AG04450 (cell line): ENCODE results near the gene XXYLT1. TPM values are rescaled to one million over a fixed set of nuclear protein-coding genes. Genes with fewer than 3 reads are reported as not detected.

Source experiments
- CTCF ChIA-PET: fragments of 300-600, 350-600 bp; formaldehyde crosslinking; extraction: SDS; loops from one replicate; lab custom pipeline; 2022; ENCODE audit warnings: antibody characterized with exemption, inconsistent platforms; lab: Charles Lee
- POLR2A ChIA-PET: fragments of 350-600 bp; formaldehyde crosslinking; extraction: SDS; loops from one replicate; lab custom pipeline; 2021; ENCODE audit warnings: antibody characterized with exemption, inconsistent platforms; lab: Yijun Ruan, JAX
- DNase-seq: peaks from one replicate; pipeline ENCODE4 v3.0.0-alpha.2; 2011; ENCODE audit warnings: low read depth, low spot score
- H3K27ac ChIP-seq: one replicate; pipeline ENCODE4 v1.5.1; 2012; ENCODE audit warnings: low read depth, low read length, control low read depth
- H3K27me3 ChIP-seq: one replicate; pipeline ENCODE4 v1.6.0; 2012; ENCODE audit warnings: low read length; ENCODE audit not compliant: control insufficient read depth, insufficient read depth
- H3K4me3 ChIP-seq: 2 replicates; pipeline ENCODE4 v1.5.1; 2011; ENCODE audit warnings: mild to moderate bottlenecking, low read depth, low read length, control low read depth
- H3K9me3 ChIP-seq: 2 replicates; pipeline ENCODE4 v1.5.1; 2012; ENCODE audit warnings: low read length; ENCODE audit not compliant: control insufficient read depth, insufficient read depth
- CTCF ChIP-seq: IDR thresholded peaks from 2 replicates; pipeline ENCODE4 v1.5.1; 2011; ENCODE audit warnings: low read depth, low read length, control low read depth, inconsistent platforms
- polyA plus RNA-seq: library from polyadenylated mRNA; depleted of rRNA; stranded (reverse); fragments of >200 nt; gene quantifications from 2 replicates; pipeline ENCODE4 v1.2.3, GENCODE V29; 2011

Gene XXYLT1
- polyA plus RNA-seq, 1 experiment, result 16.5 TPM

DNA sequence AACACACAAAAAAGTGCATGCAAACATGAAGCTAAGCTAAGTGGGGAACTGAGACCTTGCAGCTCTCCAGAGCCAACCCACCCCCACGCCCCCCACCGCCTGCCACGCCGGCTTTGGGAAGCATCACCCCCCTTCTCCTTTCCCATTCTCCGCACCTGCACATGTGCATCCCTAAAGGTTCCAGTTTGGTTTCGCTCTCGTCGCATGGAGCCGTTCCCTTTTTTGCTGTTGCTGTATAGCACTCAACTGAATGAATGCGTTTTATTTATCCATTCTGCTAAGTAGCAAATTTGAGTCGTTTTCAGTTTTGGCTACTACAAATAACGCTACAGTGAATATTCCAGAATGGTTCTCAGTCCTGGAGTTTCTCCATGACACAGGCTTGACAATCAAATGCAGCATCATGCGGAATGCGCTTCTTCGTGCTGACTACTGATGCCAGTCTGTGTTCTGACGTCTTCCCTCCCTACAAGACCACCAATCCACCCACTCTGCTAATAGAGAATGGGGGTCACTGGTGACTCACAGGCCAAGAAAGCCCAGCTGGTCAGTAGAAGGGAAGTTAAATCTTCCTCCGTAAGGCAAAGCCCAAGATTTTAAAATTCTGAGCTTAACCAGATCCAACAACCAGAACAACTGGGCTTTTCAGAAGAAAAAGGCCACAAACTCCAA is 115.3 kb downstream of the XXYLT1 start:
- H3K9me3 ChIP-seq, result no peaks in the 10 kb centered on the region; the same call in 1 of the 2 replicates
- no peaks in the 10 kb centered on the region for H3K27me3 ChIP-seq
- TF ChIP-seq CTCF, result no peak
- H3K27ac ChIP-seq, result peak overlapping the region; percentile 90
- CTCF ChIA-PET, result interaction anchor here (1.1 to 1.7 kb wide), 3 partner anchors 22 to 473 kb away, joined by 3 to 7 read pairs (median 5); no protein-coding TSS in a partner anchor
- POLR2A ChIA-PET, result interaction anchor here (0.6 to 1.4 kb wide), 6 partner anchors 54 to 535 kb away, joined by 3 to 7 read pairs (median 3); partner anchors contain the start of gene FAM43A
- H3K4me3 ChIP-seq, result no peak overlapping the region
- DNase-seq, result no peak

DNA sequence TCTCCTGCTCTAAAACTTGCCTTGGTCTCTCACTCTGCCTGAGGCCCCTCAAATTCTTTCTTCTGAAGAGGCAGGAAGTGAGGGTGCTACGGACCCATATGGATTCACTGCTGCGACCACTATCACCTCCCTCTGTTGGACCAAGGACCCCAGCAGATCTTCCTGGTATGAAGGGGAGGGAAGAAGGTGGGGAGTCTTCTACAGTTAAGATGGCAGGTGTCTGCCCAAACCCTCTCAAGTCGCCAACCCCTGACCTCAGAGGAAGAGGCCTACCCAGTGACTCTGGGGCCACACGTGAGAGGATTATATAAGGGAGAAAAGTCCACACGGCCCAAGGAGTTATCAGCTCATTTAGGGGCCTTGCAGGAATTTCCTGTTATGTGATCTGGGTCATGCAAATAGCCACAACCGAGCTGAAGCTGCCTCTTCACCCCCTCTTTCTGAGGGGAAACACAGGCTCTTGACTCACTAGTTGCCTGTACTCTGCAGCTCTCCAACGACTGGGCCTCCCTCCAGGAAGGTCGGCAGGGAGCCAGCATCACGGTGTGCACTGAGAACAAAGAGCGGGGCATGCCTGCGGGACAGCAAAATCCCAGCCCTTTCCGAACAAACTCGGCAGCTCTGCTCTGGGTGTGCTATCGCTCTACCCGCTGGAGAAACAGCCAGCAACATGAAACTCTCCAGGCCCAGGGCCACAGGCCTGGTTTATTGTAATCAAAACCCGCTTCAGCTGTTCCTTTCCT is 116.0 kb downstream of the XXYLT1 start:
- Histone ChIP-seq H3K9me3 (no peaks in the 10 kb centered on the region; the same call in 1 of the 2 replicates), H3K27me3 (no peaks in the 10 kb centered on the region), H3K27ac (peak overlapping the region; percentile 90), H3K4me3 (0 out of 2 replicates have a peak overlapping the region, but pooled peaks have one; percentile 25)
- peak; percentile 88 for DNase-seq
- POLR2A ChIA-PET, result interaction anchor here (0.6 to 1.4 kb wide), 7 partner anchors 32 to 536 kb away, joined by 3 to 7 read pairs (median 3); partner anchors contain the start of gene FAM43A
- CTCF ChIA-PET, result interaction anchor here (1.1 to 1.7 kb wide), 3 partner anchors 21 to 472 kb away, joined by 3 to 7 read pairs (median 5); no protein-coding TSS in a partner anchor
- TF ChIP-seq CTCF, result no peak

- CTCF ChIA-PET, result interaction anchor here (1.0 to 1.3 kb wide), 4 partner anchors 20 to 483 kb away, joined by 3 to 5 read pairs (median 4); partner anchors contain the start of gene LSG1
Observed at GRCh38 chr3:195154111-195154791, 116.7 kb downstream of the XXYLT1 start.

DNA sequence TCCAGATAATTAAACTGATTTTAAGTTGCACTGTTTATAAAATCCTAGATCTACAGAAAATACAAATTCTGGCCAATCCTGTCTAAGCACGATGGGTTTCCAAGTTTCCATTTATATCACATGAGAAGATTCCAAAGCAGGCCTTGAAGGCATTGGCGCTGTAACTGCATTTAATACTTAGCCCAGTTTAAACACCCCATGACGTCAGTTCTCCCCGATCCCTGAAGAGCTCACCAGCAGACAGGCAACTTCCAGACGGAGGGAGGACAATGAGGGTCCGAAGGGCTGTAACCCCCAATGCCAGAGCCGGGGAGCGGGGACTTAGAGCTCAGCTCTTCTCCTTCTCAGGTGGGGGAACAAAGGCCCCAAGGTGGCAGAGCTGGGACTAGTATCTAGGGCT is 117.3 kb downstream of the XXYLT1 start:
- no peak overlapping the region for H3K4me3 ChIP-seq
- no peaks in the 10 kb centered on the region; the same call in 1 of the 2 replicates for H3K9me3 ChIP-seq
- peak overlapping the region; percentile 90 for H3K27ac ChIP-seq
- ChIA-PET CTCF (interaction anchor here (1.0 to 1.2 kb wide), 3 partner anchors 47 to 482 kb away, joined by 3 to 5 read pairs (median 4); partner anchors contain the start of gene LSG1), POLR2A (interaction anchor here (1.0 to 1.2 kb wide), 2 partner anchors 57 to 468 kb away, joined by 3 to 5 read pairs; partner anchors contain the start of gene FAM43A)
- TF ChIP-seq CTCF, result no peak
- no peak for DNase-seq
- H3K27me3 ChIP-seq, result no peaks in the 10 kb centered on the region

More at GRCh38 chr3:195154111-195154791, 116.7 kb downstream of the XXYLT1 start:
- Histone ChIP-seq H3K27ac (peak overlapping the region; percentile 90), H3K27me3 (no peaks in the 10 kb centered on the region), H3K9me3 (no peaks in the 10 kb centered on the region; the same call in 1 of the 2 replicates), H3K4me3 (no peak overlapping the region)
- POLR2A ChIA-PET, result interaction anchor here (0.7 to 1.4 kb wide), 5 partner anchors 33 to 468 kb away, joined by 3 to 7 read pairs (median 5); partner anchors contain the start of gene FAM43A
- no peak for TF ChIP-seq CTCF
- no peak for DNase-seq
